GM18909 (cell line): Measurements from ENCODE around the gene PHYKPL.

ENCODE experiments used
- ATAC-seq: cut with Tn5 transposase; IDR thresholded peaks from one replicate; pipeline ENCODE4 v1.9.1; 2021; ENCODE audit warnings: mild to moderate bottlenecking; ENCODE audit not compliant: unreplicated experiment, poor library complexity

PHYKPL gene

GRCh38 chr5:178232124-178232919, at the start of gene PHYKPL:
Gene PHYKPL (minus strand): TSS chr5:178232802. CDS start chr5:178232550, 252 bp downstream.
- peak; percentile 69 for ATAC-seq

DNA sequence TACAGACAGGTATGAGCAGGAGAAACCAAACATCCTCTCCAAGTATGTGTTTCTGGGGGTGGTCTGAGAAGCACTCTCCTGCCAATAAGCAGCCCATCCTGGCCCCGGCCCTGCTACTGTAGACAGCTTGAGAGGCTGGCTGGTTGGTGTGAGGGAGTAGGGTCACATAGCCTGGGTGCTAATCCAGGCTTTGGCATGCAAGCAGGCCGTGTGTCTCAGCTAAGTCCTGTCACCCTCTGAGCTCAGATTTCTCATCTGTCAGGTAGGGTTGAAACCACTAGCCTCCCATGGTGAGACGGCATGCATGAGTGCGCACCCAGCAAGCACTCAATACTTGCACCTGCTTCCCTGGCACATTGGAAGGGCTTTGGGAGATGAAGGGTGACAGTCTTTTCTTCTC, 49.8 kb upstream of the PHYKPL start:
- no peak for ATAC-seq

- ATAC-seq = no peak
Observed at GRCh38 chr5:178281331-178281730, 48.7 kb upstream of the PHYKPL start.

- no peak for ATAC-seq
Observed at GRCh38 chr5:178280631-178281030, 48.0 kb upstream of the PHYKPL start.

DNA sequence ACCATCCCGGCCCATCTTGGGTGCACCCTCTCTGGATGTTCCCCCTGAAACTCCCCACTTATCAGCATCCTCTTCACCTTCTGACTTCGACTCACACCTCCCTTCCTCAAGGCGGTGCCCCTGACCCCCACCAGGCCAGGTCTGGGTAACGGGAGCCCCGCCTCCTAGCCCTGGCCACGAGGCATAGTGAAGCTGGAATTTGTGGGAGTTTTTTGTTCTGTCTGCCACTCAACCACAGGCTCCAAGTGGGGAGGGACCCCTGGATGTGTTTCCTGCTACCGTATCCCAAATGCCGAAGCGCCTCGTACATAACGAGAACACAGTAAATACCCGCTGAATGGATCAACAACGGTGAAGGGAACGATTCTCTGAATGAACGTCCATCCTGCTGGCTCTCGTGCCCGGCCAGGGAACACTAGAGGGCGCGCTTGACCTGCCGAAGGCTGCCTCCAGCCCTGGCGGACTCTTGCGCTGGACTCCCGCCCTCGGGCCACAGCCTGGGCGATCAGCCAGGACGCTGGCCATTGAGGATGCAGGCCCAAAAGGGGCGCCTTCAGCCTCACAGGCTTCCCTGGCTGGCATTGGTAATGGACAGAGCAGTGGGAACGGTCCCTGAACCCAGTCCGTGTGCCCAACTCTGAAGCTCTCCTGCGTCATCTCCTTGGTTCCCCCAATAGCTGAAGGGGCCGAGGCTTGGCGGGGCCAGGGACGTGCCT, 47.3 kb upstream of the PHYKPL start:
- peak; percentile 68 for ATAC-seq

DNA sequence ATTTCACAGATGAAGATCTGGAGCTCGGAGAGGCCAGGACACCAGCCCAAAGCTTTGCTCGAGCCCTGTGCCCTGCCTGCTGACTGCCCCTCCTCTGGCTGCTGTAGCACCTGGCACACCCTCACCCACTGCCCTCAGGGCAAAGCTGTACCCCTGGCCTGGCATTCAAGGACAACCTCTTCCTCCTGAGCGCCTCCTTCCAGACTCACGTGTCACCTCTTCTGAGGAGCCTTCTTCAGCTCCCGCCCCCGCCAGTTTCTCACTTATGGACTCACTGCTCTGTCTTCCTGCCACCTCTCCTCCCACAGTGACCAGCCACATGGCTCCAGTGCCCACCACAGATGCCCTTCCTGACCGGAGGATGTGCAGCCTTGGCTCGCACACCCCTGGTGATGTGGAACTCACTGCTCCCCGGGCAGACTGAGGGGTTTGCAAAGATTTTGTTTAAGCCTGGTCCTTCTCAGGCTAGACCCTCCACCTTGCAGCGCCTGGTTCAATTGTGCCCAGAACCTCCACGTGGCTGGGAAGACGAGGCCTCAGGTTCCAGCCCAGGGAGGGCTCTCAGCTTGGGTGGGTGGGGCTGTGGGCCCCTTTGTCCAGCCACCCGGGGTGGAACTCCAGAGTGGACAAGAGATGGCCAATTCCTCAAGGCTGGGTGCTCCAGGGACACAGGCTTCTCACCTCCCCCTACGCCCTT, 46.6 kb upstream of the PHYKPL start:
- no peak for ATAC-seq

DNA sequence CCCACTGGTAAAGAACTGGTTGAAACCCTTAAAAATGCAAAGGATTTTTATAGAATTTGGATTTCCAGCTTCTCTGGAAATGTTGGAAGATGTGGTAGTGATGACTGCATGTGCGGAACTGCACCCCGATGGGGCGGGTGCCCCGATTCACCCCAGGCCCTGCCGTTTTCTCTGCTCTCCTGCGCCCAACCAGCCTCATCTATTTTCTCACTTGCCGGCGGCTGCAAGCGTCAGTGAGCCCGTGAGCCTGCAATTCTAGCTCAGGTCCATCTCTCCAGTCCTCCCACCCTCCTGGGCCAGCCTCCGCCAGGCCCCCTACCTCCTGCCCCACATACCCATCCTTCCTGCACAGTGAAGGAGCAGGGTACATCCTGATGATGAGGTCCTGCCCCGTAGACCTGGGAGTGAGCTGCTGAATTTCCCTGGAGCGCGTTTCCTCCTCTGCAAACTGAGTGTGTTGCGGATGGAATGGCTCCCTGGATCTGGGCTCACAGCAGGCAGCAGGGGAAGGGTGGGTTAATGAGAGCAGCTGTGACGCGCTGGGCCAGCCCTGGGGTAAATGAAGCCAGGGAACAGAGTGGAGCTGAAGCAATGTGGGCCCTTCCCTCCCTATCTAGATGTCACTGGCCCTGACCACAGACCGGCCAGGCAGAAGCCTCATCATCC, 45.9 kb upstream of the PHYKPL start:
- no peak for ATAC-seq

GRCh38 chr5:178277866-178278265, 45.3 kb upstream of the PHYKPL start:
- ATAC-seq = no peak

- no peak for ATAC-seq
Observed at GRCh38 chr5:178277346-178277745, 44.7 kb upstream of the PHYKPL start.

DNA sequence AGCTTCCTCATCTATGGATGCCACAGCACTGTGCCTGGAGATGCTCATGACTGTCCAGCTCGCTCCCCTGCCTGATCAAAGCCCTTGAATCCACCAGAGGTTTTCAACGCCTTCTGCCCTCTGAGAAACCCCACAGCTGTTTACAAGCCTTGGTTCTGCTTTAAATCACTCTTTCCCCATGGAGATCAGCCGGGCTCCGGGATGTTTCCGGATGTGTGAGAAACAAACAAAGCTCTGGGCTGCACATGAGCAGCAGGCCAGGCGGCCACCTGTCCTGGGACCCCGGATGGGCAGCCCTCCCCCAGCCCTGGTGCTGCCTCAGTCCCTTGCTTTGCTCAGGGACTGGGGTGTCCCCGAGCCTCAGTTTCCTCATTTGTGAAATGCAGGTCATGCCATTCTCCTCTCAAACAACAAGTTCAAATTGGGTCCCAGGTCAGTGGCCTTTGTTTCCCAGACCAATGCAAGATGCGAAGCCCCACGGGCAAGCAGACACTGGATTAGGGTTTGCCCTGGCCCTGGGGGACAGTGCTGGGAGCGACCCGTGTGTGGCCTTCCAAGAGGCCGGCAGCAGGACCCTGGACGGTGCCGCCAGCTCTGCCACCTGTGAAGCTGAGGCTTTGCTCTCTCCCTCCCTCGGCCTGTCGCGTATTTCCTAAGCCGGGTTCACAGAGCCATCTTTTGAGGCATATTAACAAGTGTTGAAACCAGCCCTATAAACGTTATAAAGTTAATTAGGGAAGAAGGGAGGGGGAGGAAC, 42.4 kb upstream of the PHYKPL start:
- ATAC-seq = no peak

DNA sequence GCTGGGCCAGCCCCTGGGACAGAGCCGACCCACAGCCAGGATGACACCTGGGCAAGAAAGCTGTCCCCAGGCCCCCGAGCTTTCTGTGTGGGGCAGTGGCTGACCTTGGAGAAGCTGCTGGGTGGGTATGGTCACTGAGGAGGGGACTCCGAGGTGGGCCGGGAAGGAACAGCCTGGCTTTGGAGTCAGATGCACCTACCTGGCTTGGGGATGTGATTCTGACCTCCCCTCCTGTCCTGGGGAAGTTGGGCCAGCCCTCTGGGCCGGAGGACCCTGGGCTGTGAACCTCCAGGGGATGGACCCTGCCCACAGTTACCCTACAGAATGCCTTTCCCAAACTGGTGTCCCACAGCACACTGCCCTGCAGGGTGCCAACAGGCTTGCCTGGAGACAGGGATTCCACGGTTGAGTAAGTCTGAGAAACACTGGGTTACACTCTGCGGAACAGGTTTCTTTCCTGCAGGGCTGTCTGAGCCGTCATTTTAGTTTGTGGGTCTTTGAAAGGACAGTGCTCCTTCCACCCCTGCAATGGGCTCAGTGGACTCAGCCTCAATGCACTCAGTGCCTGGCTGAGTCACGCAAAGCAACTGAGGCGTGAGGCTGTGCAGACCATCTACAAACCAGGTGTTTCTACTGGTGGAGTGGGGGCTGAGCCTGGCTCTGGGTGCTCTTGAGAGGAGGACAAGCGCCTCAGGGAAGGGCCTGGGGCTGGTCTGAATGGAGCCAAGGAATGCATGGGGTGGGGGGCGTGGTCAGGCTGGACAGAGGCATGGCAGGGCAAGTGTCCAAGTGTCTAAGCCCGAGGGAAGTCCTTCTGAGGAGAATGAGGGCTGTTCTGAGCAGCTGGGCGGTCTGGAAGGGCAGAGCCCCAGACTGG, 41.3 kb upstream of the PHYKPL start:
- no peak for ATAC-seq

GRCh38 chr5:178273041-178273440, 40.4 kb upstream of the PHYKPL start:
- ATAC-seq = no peak

- ATAC-seq = no peak
Observed at GRCh38 chr5:178272591-178272990, 40.0 kb upstream of the PHYKPL start.

DNA sequence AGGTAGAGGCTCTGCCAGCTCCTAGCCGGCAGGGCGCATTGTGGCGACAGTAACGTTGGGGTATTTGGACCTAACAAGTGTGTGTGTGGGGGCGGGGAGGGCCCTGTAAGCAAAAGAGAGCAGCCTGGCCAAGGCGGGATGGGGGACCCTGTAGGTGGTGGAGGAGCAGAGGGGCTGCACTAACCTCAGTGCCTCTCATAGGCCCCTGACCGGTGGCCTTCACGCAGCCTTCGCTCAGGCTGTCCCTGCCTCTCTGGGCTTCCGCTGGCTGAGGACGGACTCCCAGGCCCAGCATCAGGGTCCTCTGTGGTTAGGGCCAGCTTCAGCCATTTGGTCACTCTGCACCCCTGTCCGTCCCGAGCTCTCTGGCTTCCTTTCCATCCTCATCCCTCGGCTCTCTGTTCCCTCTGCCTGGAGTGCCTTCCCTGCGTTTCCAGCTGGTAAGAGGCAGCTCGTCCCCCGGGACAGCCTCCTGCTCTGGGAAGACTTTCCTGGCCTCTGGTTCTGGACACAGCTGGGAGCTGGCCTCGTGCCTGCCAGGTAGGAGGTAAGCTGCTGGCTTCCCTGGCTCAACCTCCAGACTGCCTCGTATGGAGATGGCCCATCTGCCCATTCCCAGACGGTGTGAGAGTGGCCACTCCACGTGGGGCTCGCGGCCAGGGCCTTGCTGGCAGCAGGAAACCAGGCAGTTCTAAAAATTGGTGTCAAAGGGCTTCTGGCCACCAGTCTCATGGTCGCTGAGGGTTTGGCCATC, 39.3 kb upstream of the PHYKPL start:
- ATAC-seq = no peak

GRCh38 chr5:178271231-178271630, 38.6 kb upstream of the PHYKPL start:
- no peak for ATAC-seq

- ATAC-seq = no peak
Observed at GRCh38 chr5:178269499-178269898, 36.9 kb upstream of the PHYKPL start.

- no peak for ATAC-seq
Observed at GRCh38 chr5:178267876-178268275, 35.3 kb upstream of the PHYKPL start.

DNA sequence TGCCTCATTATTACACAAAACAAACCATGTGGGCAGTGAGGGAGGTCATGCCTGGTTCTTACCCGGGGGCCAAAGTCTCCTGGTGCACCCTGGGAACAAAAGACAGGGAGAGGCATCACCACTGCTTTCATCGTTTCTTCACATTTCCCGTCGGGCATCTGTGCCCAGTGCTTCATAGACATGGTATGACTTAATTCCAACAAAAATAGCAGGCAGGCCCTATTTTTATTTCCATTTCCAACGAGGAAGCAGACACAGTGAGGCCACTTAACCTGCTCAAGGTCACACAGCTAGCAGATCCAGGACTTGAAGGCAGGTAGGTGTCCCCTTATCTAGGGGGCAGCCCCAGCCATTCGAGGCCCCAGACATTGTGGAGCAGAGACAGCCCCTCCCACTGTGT, 34.6 kb upstream of the PHYKPL start:
- no peak for ATAC-seq
